Body of pancreas (tissue), 4 donors: ENCODE results near the gene JPH2.

Source experiments
- CTCF ChIP-seq, 7 experiments: fragments of 450-650 bp in 4 of 7; fragments of 200-600 bp in 3 of 7; sonication (generic) in 3 of 7; IDR thresholded peaks; one replicate each; pipeline ENCODE4 v1.5.1; 2016 to 2019; ENCODE audit warnings: antibody characterized with exemption in 7 of 7
- POLR2A ChIP-seq, 3 donors: fragments of 450-650 bp; IDR thresholded peaks; one replicate each; pipeline ENCODE4 v1.6.1; 2016; ENCODE audit warnings: antibody characterized with exemption in 3 of 3, mild to moderate bottlenecking in 2 of 3

- TF ChIP-seq CTCF (IDR thresholded peaks at IDR 0.05) (no peak), POLR2A (IDR thresholded peaks at IDR 0.05) (no peak)
Observed at GRCh38 chr20:44075191-44075949, 111.6 kb downstream of the JPH2 start.
